ENCODE results near the gene C1QTNF12. TPM values are rescaled to one million over a fixed set of nuclear protein-coding genes. Genes with fewer than 3 reads are reported as not detected.

The C1QTNF12 gene
- total RNA-seq, 2 experiments from 2014 or later = 3.4 to 4.8 TPM

GRCh38 chr1:1238702-1239178, 7.8 kb downstream of the C1QTNF12 start:
- Mint-ChIP-seq H3K27ac (no peak overlapping the region), H3K4me1 (ENCODE audit: low read depth) (peaks cover 2% of the 10 kb centered on the region), H3K36me3 (ENCODE audit: low read depth) (peaks cover 2% of the 10 kb centered on the region), H3K9me3 (no peaks in the 10 kb centered on the region), H3K4me3 (no peak overlapping the region), H3K27me3 (no peaks in the 10 kb centered on the region)
- intact Hi-C loops (cut with DNase I, micrococcal nuclease) = no loop called here
- Histone ChIP-seq H3K36me3 (ENCODE audit: insufficient read depth, low read length) (peaks cover 10% of the 10 kb centered on the region), H3K4me1 (ENCODE audit: insufficient read depth, low read length) (peaks cover 9% of the 10 kb centered on the region), H3K27ac (ENCODE audit: low read depth in 1 of 2, low read length in 2 of 2) (no peak overlapping the region), H3K9me3 (ENCODE audit: control insufficient read depth in 1 of 2, insufficient read depth in 1 of 2, low read length in 2 of 2) (peaks cover 0 to 15% of the 10 kb centered on the region in 2 experiments), H3K27me3 (ENCODE audit: control insufficient read depth in 1 of 2, insufficient read depth in 2 of 2, low read length in 2 of 2) (peaks cover 2 to 8% of the 10 kb centered on the region in 2 experiments), H3K4me3 (ENCODE audit: low read length) (no peak overlapping the region)
- DNase-seq (no peak), ATAC-seq (ENCODE audit: poor library complexity) (no peak)
- ChIA-PET POLR2A (no interaction called here), CTCF (no interaction called here)
- TF ChIP-seq, protein P1, sequence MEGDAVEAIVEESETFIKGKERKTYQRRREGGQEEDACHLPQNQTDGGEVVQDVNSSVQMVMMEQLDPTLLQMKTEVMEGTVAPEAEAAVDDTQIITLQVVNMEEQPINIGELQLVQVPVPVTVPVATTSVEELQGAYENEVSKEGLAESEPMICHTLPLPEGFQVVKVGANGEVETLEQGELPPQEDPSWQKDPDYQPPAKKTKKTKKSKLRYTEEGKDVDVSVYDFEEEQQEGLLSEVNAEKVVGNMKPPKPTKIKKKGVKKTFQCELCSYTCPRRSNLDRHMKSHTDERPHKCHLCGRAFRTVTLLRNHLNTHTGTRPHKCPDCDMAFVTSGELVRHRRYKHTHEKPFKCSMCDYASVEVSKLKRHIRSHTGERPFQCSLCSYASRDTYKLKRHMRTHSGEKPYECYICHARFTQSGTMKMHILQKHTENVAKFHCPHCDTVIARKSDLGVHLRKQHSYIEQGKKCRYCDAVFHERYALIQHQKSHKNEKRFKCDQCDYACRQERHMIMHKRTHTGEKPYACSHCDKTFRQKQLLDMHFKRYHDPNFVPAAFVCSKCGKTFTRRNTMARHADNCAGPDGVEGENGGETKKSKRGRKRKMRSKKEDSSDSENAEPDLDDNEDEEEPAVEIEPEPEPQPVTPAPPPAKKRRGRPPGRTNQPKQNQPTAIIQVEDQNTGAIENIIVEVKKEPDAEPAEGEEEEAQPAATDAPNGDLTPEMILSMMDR (IDR thresholded peaks at IDR 0.05) = no peak

- ATAC-seq (ENCODE audit: poor library complexity) = no peak
- TF ChIP-seq, protein P1 (IDR thresholded peaks at IDR 0.05) = no peak
- intact Hi-C loops (cut with DNase I, micrococcal nuclease) = no loop called here
These were observed 8.4 kb downstream of the C1QTNF12 start for GRCh38 chr1:1237874-1238701.

GRCh38 chr1:1236945-1237873, 9.3 kb downstream of the C1QTNF12 start:
- Histone ChIP-seq H3K27me3 (ENCODE audit: control insufficient read depth in 1 of 2, insufficient read depth in 2 of 2, low read length in 2 of 2) (peaks cover 2 to 8% of the 10 kb centered on the region in 2 experiments), H3K4me3 (ENCODE audit: low read length) (no peak overlapping the region), H3K36me3 (ENCODE audit: insufficient read depth, low read length) (peaks cover 10% of the 10 kb centered on the region), H3K27ac (ENCODE audit: low read depth in 1 of 2, low read length in 2 of 2) (no peak overlapping the region), H3K9me3 (ENCODE audit: control insufficient read depth in 1 of 2, insufficient read depth in 1 of 2, low read length in 2 of 2) (peaks cover 0 to 15% of the 10 kb centered on the region in 2 experiments), H3K4me1 (ENCODE audit: insufficient read depth, low read length) (peaks cover 22% of the 10 kb centered on the region)
- TF ChIP-seq, protein P1 (IDR thresholded peaks at IDR 0.05) = no peak
- no peak for ATAC-seq (ENCODE audit: poor library complexity)
- intact Hi-C loops (cut with DNase I, micrococcal nuclease) = no loop called here
- H3K27me3 Mint-ChIP-seq = no peaks in the 10 kb centered on the region
- no peak overlapping the region for H3K27ac Mint-ChIP-seq
- H3K4me1 Mint-ChIP-seq (ENCODE audit: low read depth) = peaks cover 7% of the 10 kb centered on the region
- POLR2A ChIA-PET = interaction anchor here (0.9 kb wide), 1 partner anchor 20 kb away, joined by 3 read pairs; no protein-coding TSS in a partner anchor
- H3K36me3 Mint-ChIP-seq (ENCODE audit: low read depth) = peaks cover 6% of the 10 kb centered on the region
- no peaks in the 10 kb centered on the region for H3K9me3 Mint-ChIP-seq
- DNase-seq = no peak
- CTCF ChIA-PET = no interaction called here
- no peak overlapping the region for H3K4me3 Mint-ChIP-seq

More at GRCh38 chr1:1237874-1238701, 8.4 kb downstream of the C1QTNF12 start:
- peaks cover 10% of the 10 kb centered on the region for H3K36me3 ChIP-seq (ENCODE audit: insufficient read depth, low read length)
- H3K9me3 Mint-ChIP-seq = no peaks in the 10 kb centered on the region
- ChIA-PET CTCF (no interaction called here), POLR2A (interaction anchor here (0.9 kb wide), 1 partner anchor 21 kb away, joined by 3 read pairs; no protein-coding TSS in a partner anchor)
- H3K9me3 ChIP-seq (ENCODE audit: control insufficient read depth in 1 of 2, insufficient read depth in 1 of 2, low read length in 2 of 2) = peaks cover 0 to 15% of the 10 kb centered on the region in 2 experiments
- no peak overlapping the region for H3K27ac Mint-ChIP-seq
- H3K4me3 Mint-ChIP-seq = no peak overlapping the region
- H3K4me1 ChIP-seq (ENCODE audit: insufficient read depth, low read length) = peaks cover 16% of the 10 kb centered on the region
- no peaks in the 10 kb centered on the region for H3K27me3 Mint-ChIP-seq
- H3K4me3 ChIP-seq (ENCODE audit: low read length) = no peak overlapping the region
- no peak overlapping the region for H3K27ac ChIP-seq (ENCODE audit: low read depth in 1 of 2, low read length in 2 of 2)
- H3K36me3 Mint-ChIP-seq (ENCODE audit: low read depth) = peaks cover 6% of the 10 kb centered on the region
- H3K4me1 Mint-ChIP-seq (ENCODE audit: low read depth) = peaks cover 7% of the 10 kb centered on the region
- no peak for DNase-seq
- peaks cover 2 to 8% of the 10 kb centered on the region in 2 experiments for H3K27me3 ChIP-seq (ENCODE audit: control insufficient read depth in 1 of 2, insufficient read depth in 2 of 2, low read length in 2 of 2)

All from CD4-positive, alpha-beta T cell (primary cell).